ENCODE measurements around the gene LTBP3. TPM values are rescaled to one million over a fixed set of nuclear protein-coding genes. Genes with fewer than 3 reads are reported as not detected.

LTBP3 gene
- total and polyA plus RNA-seq, 9 of the 15 experiments (the other 6 are each of a cell fraction or from before 2014, with no cell fraction given), result 0.06 to 20.5 (median 4.8) TPM

DNA sequence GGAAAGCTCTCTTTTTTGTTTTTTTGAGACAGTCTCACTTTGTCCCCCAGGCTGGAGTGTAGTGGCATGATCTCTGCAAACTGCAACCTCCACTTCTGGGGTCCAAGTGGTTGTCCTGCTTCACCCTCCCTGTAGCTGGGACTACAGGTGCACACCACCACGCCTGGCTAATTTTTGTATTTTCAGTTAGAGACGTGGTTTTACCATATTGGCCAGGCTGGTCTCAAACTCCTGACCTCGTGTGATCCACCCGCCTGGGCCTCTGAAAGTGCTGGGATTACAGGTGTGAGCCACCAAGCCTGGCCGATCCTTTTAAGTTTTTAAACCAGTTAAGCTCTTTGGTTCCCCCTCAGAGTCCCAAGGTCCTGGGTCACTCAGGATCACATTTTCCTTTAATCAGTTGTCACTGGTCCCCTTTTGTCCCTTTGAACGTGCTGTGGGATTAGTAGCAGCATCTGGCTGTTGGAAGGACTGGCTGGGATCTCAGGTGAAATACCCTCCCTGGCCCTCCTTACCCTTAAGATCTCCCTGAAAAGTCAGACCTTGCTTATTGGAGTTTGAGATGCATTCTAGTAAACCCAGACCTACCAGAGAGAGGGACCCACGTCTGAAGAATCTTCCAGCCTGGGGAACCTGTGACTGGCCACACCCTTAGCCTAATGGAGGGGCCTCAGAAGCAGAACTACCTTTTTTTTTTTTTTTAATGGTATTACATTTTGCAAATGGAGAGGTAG is 51.2 kb downstream of the LTBP3 start (continued):
- TF ChIP-seq NONO (IDR thresholded peaks at IDR 0.05; ENCODE audit: low read depth in 2 of 2, low read length in 1 of 2) (peak in 1 of 2 experiments; percentile 90; a peak in 3 of 4 replicates), ZNF778 (CRISPR knock-in tag; IDR thresholded peaks at IDR 0.05) (no peak), POLR2B (IDR thresholded peaks at IDR 0.05; ENCODE audit: low read depth, partially characterized antibody) (peak; percentile 98), ARHGAP35 (IDR thresholded peaks at IDR 0.05; ENCODE audit: partially characterized antibody) (peak; percentile 28), HOXB6 (CRISPR knock-in tag; IDR thresholded peaks at IDR 0.05; ENCODE audit: borderline replicate concordance) (peak; percentile 93), ZNF561 (CRISPR knock-in tag; conservative IDR thresholded peaks at IDR 0.05) (peak; percentile 94), PHF8 (IDR thresholded peaks at IDR 0.05; ENCODE audit: borderline replicate concordance, low read length) (no peak), NR2F6 (CRISPR knock-in tag; IDR thresholded peaks at IDR 0.05) (peak; percentile 90), SREBF1 (IDR thresholded peaks at IDR 0.05; ENCODE audit: borderline replicate concordance, low read depth, low read length) (no peak), ETV6 (IDR thresholded peaks at IDR 0.05; ENCODE audit: borderline replicate concordance in 1 of 2, low read depth in 2 of 2, low read length in 1 of 2) (peak in 1 of 2 experiments; percentile 68; a peak in 2 of 4 replicates), ETV6 (CRISPR knock-in tag; IDR thresholded peaks at IDR 0.05; ENCODE audit: borderline replicate concordance) (peak; percentile 38; the same call in 1 of the 2 replicates), TAF15 (IDR thresholded peaks at IDR 0.05; ENCODE audit: low read depth, low read length) (no peak), ZNF311 (CRISPR knock-in tag; IDR thresholded peaks at IDR 0.05) (no peak), ZNF668 (CRISPR knock-in tag; IDR thresholded peaks at IDR 0.05) (peak; percentile 69), SIX5 (IDR thresholded peaks at IDR 0.05; ENCODE audit: borderline replicate concordance in 1 of 2, insufficient read depth in 1 of 2, low read depth in 1 of 2, low read length in 2 of 2) (no peak; a peak in 1 of 4 replicates), FOS (IDR thresholded peaks at IDR 0.05; ENCODE audit: extremely low read depth, insufficient read length) (no peak), CTBP1 (IDR thresholded peaks at IDR 0.05; ENCODE audit: borderline replicate concordance) (peak; percentile 90)
- TF ChIP-seq, protein P1, sequence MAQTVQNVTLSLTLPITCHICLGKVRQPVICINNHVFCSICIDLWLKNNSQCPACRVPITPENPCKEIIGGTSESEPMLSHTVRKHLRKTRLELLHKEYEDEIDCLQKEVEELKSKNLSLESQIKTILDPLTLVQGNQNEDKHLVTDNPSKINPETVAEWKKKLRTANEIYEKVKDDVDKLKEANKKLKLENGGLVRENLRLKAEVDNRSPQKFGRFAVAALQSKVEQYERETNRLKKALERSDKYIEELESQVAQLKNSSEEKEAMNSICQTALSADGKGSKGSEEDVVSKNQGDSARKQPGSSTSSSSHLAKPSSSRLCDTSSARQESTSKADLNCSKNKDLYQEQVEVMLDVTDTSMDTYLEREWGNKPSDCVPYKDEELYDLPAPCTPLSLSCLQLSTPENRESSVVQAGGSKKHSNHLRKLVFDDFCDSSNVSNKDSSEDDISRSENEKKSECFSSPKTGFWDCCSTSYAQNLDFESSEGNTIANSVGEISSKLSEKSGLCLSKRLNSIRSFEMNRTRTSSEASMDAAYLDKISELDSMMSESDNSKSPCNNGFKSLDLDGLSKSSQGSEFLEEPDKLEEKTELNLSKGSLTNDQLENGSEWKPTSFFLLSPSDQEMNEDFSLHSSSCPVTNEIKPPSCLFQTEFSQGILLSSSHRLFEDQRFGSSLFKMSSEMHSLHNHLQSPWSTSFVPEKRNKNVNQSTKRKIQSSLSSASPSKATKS (CRISPR knock-in tag; IDR thresholded peaks at IDR 0.05), result peak; percentile 61
- TF ChIP-seq, protein P2, sequence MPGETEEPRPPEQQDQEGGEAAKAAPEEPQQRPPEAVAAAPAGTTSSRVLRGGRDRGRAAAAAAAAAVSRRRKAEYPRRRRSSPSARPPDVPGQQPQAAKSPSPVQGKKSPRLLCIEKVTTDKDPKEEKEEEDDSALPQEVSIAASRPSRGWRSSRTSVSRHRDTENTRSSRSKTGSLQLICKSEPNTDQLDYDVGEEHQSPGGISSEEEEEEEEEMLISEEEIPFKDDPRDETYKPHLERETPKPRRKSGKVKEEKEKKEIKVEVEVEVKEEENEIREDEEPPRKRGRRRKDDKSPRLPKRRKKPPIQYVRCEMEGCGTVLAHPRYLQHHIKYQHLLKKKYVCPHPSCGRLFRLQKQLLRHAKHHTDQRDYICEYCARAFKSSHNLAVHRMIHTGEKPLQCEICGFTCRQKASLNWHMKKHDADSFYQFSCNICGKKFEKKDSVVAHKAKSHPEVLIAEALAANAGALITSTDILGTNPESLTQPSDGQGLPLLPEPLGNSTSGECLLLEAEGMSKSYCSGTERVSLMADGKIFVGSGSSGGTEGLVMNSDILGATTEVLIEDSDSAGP (CRISPR knock-in tag; IDR thresholded peaks at IDR 0.05), result no peak
- TF ChIP-seq, protein P3, sequence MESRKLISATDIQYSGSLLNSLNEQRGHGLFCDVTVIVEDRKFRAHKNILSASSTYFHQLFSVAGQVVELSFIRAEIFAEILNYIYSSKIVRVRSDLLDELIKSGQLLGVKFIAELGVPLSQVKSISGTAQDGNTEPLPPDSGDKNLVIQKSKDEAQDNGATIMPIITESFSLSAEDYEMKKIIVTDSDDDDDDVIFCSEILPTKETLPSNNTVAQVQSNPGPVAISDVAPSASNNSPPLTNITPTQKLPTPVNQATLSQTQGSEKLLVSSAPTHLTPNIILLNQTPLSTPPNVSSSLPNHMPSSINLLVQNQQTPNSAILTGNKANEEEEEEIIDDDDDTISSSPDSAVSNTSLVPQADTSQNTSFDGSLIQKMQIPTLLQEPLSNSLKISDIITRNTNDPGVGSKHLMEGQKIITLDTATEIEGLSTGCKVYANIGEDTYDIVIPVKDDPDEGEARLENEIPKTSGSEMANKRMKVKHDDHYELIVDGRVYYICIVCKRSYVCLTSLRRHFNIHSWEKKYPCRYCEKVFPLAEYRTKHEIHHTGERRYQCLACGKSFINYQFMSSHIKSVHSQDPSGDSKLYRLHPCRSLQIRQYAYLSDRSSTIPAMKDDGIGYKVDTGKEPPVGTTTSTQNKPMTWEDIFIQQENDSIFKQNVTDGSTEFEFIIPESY (CRISPR knock-in tag; IDR thresholded peaks at IDR 0.05), result peak; percentile 51; the same call in 1 of the 2 replicates
